ENCODE data around the gene ZNF764.
A peak's percentile ranks its signal among the peaks of the same experiment; 100 is the strongest.
"Not testable (repeated sequence)": the region's sequence is repeated elsewhere in the genome, so short reads cannot be mapped to it uniquely, and the experiment has no call there.

The ZNF764 gene

GRCh38 chr16:30557957-30558788 lies at the start of gene ZNF764:
Gene ZNF764, minus strand, starts transcription at chr16:30558374. Its CDS starts 192 bp downstream, at chr16:30558182.
- DNase-seq, result peak; percentile 90

GRCh38 chr16:30606004-30606403 lies 47.8 kb upstream of the ZNF764 start:
- DNase-seq, result no peak

GRCh38 chr16:30605158-30605557 lies 47.0 kb upstream of the ZNF764 start:
- DNase-seq, result no peak

- DNase-seq, result no peak
Measured at GRCh38 chr16:30604316-30604947, 46.3 kb upstream of the ZNF764 start.

- no peak for DNase-seq
Measured at GRCh38 chr16:30603945-30604315, 45.8 kb upstream of the ZNF764 start.

- no peak for DNase-seq
Measured at GRCh38 chr16:30602616-30603277, 44.6 kb upstream of the ZNF764 start.

- DNase-seq, result no peak
Measured at GRCh38 chr16:30601966-30602365, 43.8 kb upstream of the ZNF764 start.

- no peak for DNase-seq
Measured at GRCh38 chr16:30600929-30601328, 42.8 kb upstream of the ZNF764 start.

- no peak for DNase-seq
Measured at GRCh38 chr16:30600215-30600614, 42.0 kb upstream of the ZNF764 start.

GRCh38 chr16:30592871-30593270 lies 34.7 kb upstream of the ZNF764 start:
- no peak for DNase-seq

GRCh38 chr16:30590869-30591268 lies 32.7 kb upstream of the ZNF764 start:
- not testable (repeated sequence) for DNase-seq

GRCh38 chr16:30589582-30589981 lies 31.4 kb upstream of the ZNF764 start:
- not testable (repeated sequence) for DNase-seq

- DNase-seq, result no peak
Measured at GRCh38 chr16:30588651-30589050, 30.5 kb upstream of the ZNF764 start.

- DNase-seq, result peak; percentile 98
Measured at GRCh38 chr16:30585400-30586191, 27.4 kb upstream of the ZNF764 start, which contains the start of gene ZNF785. Gene ZNF785, minus strand, starts transcription at chr16:30585697. Its CDS starts 86 bp downstream, at chr16:30585611.

- DNase-seq, result no peak
Measured at GRCh38 chr16:30585022-30585399, 26.8 kb upstream of the ZNF764 start.

- no peak for DNase-seq
Measured at GRCh38 chr16:30582611-30583340, 24.6 kb upstream of the ZNF764 start.

GRCh38 chr16:30581457-30581856 lies 23.3 kb upstream of the ZNF764 start:
- no peak for DNase-seq

- no peak for DNase-seq
Measured at GRCh38 chr16:30574678-30575077, 16.5 kb upstream of the ZNF764 start.

GRCh38 chr16:30571445-30572322 lies 13.5 kb upstream of the ZNF764 start, which contains the start of gene ZNF688:
Gene ZNF688, minus strand, starts transcription at chr16:30571714. Its CDS starts 85 bp downstream, at chr16:30571629.
- DNase-seq, result peak; percentile 96

- no peak for DNase-seq
Measured at GRCh38 chr16:30570636-30571444, 12.7 kb upstream of the ZNF764 start.

All from kidney glomerular epithelial cell (primary cell).